ENCODE results near the gene PSEN1. TPM values are rescaled to one million over a fixed set of nuclear protein-coding genes. Genes with fewer than 3 reads are reported as not detected.

PSEN1 gene
- total RNA-seq, 1 experiment from 2014 or later, result 49.9 TPM

GRCh38 chr14:73243748-73244147, 107.4 kb downstream of the PSEN1 start:
- Histone ChIP-seq H3K4me1 (ENCODE audit: insufficient read depth, low read length) (no peaks in the 10 kb centered on the region; the same call in 1 of the 2 replicates), H3K79me1 (ENCODE audit: insufficient read depth, low read depth, low read length, poor library complexity, severe bottlenecking) (no peaks in the 10 kb centered on the region), H3K79me2 (ENCODE audit: insufficient read depth, low read length) (no peaks in the 10 kb centered on the region), H3T11ph (ENCODE audit: low read length) (no peak overlapping the region), H4K20me1 (ENCODE audit: control insufficient read depth, insufficient read depth, insufficient read length) (no peaks in the 10 kb centered on the region), H3K27ac (ENCODE audit: insufficient read length, low read depth, low read length) (no peak overlapping the region), H2BK120ac (ENCODE audit: low read depth, low read length, poor library complexity, severe bottlenecking) (no peak overlapping the region), H3K18ac (ENCODE audit: insufficient read length, low read depth, low read length) (no peak overlapping the region), H4K5ac (ENCODE audit: insufficient read length, low read depth, low read length) (no peak overlapping the region), H3K27me3 (ENCODE audit: insufficient read depth, low read length) (peaks cover 9% of the 10 kb centered on the region), H4K8ac (replicated peaks; ENCODE audit: insufficient read length, low read depth, low read length) (no peak overlapping the region), H2AK5ac (ENCODE audit: insufficient read length, low read length) (no peak overlapping the region), H3K9ac (ENCODE audit: extremely low read depth, insufficient read length, low read length) (no peak overlapping the region), H4K91ac (ENCODE audit: insufficient read length, low read depth, low read length) (no peak overlapping the region), H3K4ac (ENCODE audit: low read depth, low read length) (no peak overlapping the region), H3K23me2 (ENCODE audit: insufficient read length, low read depth, low read length, poor library complexity, severe bottlenecking) (no peaks in the 10 kb centered on the region), H3K4me2 (ENCODE audit: insufficient read depth, insufficient read length, low read length) (no peak overlapping the region), H2AFZ (ENCODE audit: low read length) (no peak overlapping the region), H3K23ac (ENCODE audit: insufficient read length, low read depth, low read length) (no peak overlapping the region), H2BK20ac (ENCODE audit: low read depth, low read length, poor library complexity, severe bottlenecking) (no peak overlapping the region), H2BK12ac (ENCODE audit: insufficient read length, low read depth, low read length) (no peak overlapping the region), H3K56ac (ENCODE audit: insufficient read length, low read depth, low read length) (no peak overlapping the region), H2BK15ac (ENCODE audit: low read depth, low read length) (no peak overlapping the region), H2BK5ac (ENCODE audit: insufficient read length, low read length) (no peak overlapping the region), H3K14ac (ENCODE audit: insufficient read depth, low read length) (no peak overlapping the region), H3K9me3 (ENCODE audit: control insufficient read depth, low read depth, low read length) (no peaks in the 10 kb centered on the region)
- Mint-ChIP-seq H3K4me3 (no peak overlapping the region), H3K27ac (no peak overlapping the region), H3K27me3 (ENCODE audit: low read depth) (peaks cover 40% of the 10 kb centered on the region), H3K4me1 (peaks cover 18 to 24% of the 10 kb centered on the region in 2 experiments), H3K36me3 (ENCODE audit: insufficient read depth in 1 of 3, low read depth in 3 of 3) (peaks cover 0 to 11% (median 3%) of the 10 kb centered on the region in 3 experiments; a peak in 3 of 7 replicates), H3K9me3 (no peaks in the 10 kb centered on the region; a peak in 2 of 5 replicates)
- no peak for TF ChIP-seq CTCF (conservative IDR thresholded peaks at IDR 0.05)
- WGBS (ENCODE audit: extremely low coverage, insufficient read length, low lambda C conversion rate), result no CpG with 5 or more reads among the region's 2 CpGs
- no peak for DNase-seq
